ENCODE results near the gene TBC1D7.

- TF ChIP-seq, protein P1, sequence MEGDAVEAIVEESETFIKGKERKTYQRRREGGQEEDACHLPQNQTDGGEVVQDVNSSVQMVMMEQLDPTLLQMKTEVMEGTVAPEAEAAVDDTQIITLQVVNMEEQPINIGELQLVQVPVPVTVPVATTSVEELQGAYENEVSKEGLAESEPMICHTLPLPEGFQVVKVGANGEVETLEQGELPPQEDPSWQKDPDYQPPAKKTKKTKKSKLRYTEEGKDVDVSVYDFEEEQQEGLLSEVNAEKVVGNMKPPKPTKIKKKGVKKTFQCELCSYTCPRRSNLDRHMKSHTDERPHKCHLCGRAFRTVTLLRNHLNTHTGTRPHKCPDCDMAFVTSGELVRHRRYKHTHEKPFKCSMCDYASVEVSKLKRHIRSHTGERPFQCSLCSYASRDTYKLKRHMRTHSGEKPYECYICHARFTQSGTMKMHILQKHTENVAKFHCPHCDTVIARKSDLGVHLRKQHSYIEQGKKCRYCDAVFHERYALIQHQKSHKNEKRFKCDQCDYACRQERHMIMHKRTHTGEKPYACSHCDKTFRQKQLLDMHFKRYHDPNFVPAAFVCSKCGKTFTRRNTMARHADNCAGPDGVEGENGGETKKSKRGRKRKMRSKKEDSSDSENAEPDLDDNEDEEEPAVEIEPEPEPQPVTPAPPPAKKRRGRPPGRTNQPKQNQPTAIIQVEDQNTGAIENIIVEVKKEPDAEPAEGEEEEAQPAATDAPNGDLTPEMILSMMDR (conservative IDR thresholded peaks at IDR 0.05 in 1 of 2, IDR thresholded peaks at IDR 0.05 in 1 of 2; ENCODE audit: extremely low read depth in 1 of 2, insufficient read depth in 1 of 2, low read depth in 1 of 2, low read length in 2 of 2): no peak
- no peak for TF ChIP-seq EZH2 (IDR thresholded peaks at IDR 0.05; ENCODE audit: borderline replicate concordance, low read length)
These were observed 45.1 kb upstream of the TBC1D7 start for GRCh38 chr6:13373488-13373886.
